Kidney (tissue), 14 donors: ENCODE results near the gene ALK. TPM values are rescaled to one million over a fixed set of nuclear protein-coding genes. Genes with fewer than 3 reads are reported as not detected.
A peak's percentile ranks its signal among the peaks of the same experiment; 100 is the strongest.

Source experiments
- DNase-seq, 5 donors: peaks; one replicate each; pipeline ENCODE4 v3.0.0-alpha.2; 2013 to 2020
- FAIRE-seq: peaks from 2 replicates; lab custom pipeline; 2012; peaks lifted over from hg19 to GRCh38; lab: Jason Lieb, UNC
- H3K27ac ChIP-seq, 2 donors: one replicate each; pipeline ENCODE4 v1.7.0; 2013; ENCODE audit warnings: low read depth in 2 of 2, low read length in 2 of 2, inconsistent platforms in 1 of 2
- H3K27me3 ChIP-seq: one replicate; pipeline ENCODE4 v1.7.1; 2013; ENCODE audit warnings: low read length, inconsistent platforms; ENCODE audit not compliant: control insufficient read depth, insufficient read depth
- H3K36me3 ChIP-seq, 3 donors: one replicate each; pipeline versions ENCODE4 v1.7.0 to v1.7.1; 2013; ENCODE audit warnings: low read length in 3 of 3, control low read depth in 1 of 3, inconsistent platforms in 1 of 3; ENCODE audit not compliant: insufficient read depth in 3 of 3, control insufficient read depth in 2 of 3
- H3K4me1 ChIP-seq, 3 donors: one replicate each; pipeline versions ENCODE4 v1.7.0 to v1.7.1; 2013; ENCODE audit warnings: low read length in 3 of 3, inconsistent platforms in 1 of 3, low read depth in 1 of 3; ENCODE audit not compliant: control insufficient read depth in 2 of 3, insufficient read depth in 2 of 3
- H3K4me3 ChIP-seq, 3 donors: one replicate each; pipeline versions ENCODE4 v1.7.0 to v1.8.1; 2013; ENCODE audit warnings: low read length in 3 of 3, control low read depth in 1 of 3, inconsistent platforms in 1 of 3
- H3K9ac ChIP-seq, 3 donors: one replicate each; pipeline versions ENCODE4 v1.7.0 to v1.7.1; 2013; ENCODE audit warnings: low read length in 3 of 3, control low read depth in 1 of 3, inconsistent platforms in 1 of 3
- H3K9me3 ChIP-seq, 3 donors: one replicate each; pipeline versions ENCODE4 v1.7.0 to v1.7.1; 2013; ENCODE audit warnings: low read length in 3 of 3, control low read depth in 1 of 3, inconsistent platforms in 1 of 3; ENCODE audit not compliant: control insufficient read depth in 2 of 3, insufficient read depth in 1 of 3
- CTCF ChIP-seq: IDR thresholded peaks from 3 replicates; pipeline ENCODE4 v1.5.1; 2012; ENCODE audit warnings: mild to moderate bottlenecking, moderate library complexity, borderline replicate concordance; ENCODE audit not compliant: insufficient read depth; ENCODE audit errors: extremely low read depth
- intact Hi-C: fragments of 100-400 bp; cut with DNase I; formaldehyde crosslinking; loops from one replicate; pipeline ENCODE4 v1.11.1; 2022
- polyA plus RNA-seq: library from polyadenylated mRNA; stranded (reverse); fragments of 350-450 nt; fragmentation: Illumina TruSeq; extraction: RNeasy Lipid Tissue Mini Kit (QIAGEN cat#74804); gene quantifications from one replicate; pipeline ENCODE4 v1.2.3, GENCODE V29; 2014; ENCODE audit warnings: low read depth, low replicate concordance; ENCODE audit not compliant: insufficient read depth
- total RNA-seq: library from RNA; stranded (reverse); fragmentation: NEBNext Ultra II Directional; extraction: Animal tissue kit (Norgen Biotek cat#: 25700); gene quantifications from one replicate; pipeline ENCODE4 v1.2.1, GENCODE V29; 2021
- donor health status: control.
- donor health status: control.
- donor health status: control.
- donor health status: control.
- donor health status: control.
- donor health status: DM: yes; HTN: yes; CAD: no.
- donor health status: Normal renal cell carcinoma (clear cell type).

ALK gene
- total and polyA plus RNA-seq, 2 donors from 2014 or later: 0.13 TPM; not detected in 1

- Histone ChIP-seq H3K9ac (no peak overlapping the region), H3K27me3 (no peaks in the 10 kb centered on the region), H3K9me3 (no peaks in the 10 kb centered on the region), H3K4me1 (peaks cover 0 to 3% (median 0%) of the 10 kb centered on the region in 3 donors), H3K4me3 (no peak overlapping the region), H3K36me3 (no peaks in the 10 kb centered on the region), H3K27ac (no peak overlapping the region)
- FAIRE-seq (no peak), DNase-seq (peak in 4 of 5 donors; percentile 70 to 94 (median 86))
- TF ChIP-seq CTCF: no peak
- intact Hi-C loops: no loop called here
Observed at GRCh38 chr2:29420999-29421782, 500.2 kb downstream of the ALK start.

- Histone ChIP-seq H3K9me3 (no peaks in the 10 kb centered on the region), H3K9ac (no peak overlapping the region), H3K36me3 (no peaks in the 10 kb centered on the region), H3K27me3 (no peaks in the 10 kb centered on the region), H3K4me3 (no peak overlapping the region), H3K27ac (no peak overlapping the region), H3K4me1 (peaks cover 0 to 3% (median 0%) of the 10 kb centered on the region in 3 donors)
- no peak for FAIRE-seq
- TF ChIP-seq CTCF: no peak
- DNase-seq: peak in 3 of 5 donors; percentile 42 to 64 (median 55)
- intact Hi-C loops: no loop called here
Observed at GRCh38 chr2:29420464-29420863, 500.9 kb downstream of the ALK start.

- Histone ChIP-seq H3K27ac (no peak overlapping the region), H3K9me3 (no peaks in the 10 kb centered on the region), H3K4me3 (no peak overlapping the region), H3K27me3 (no peaks in the 10 kb centered on the region), H3K4me1 (peaks cover 0 to 3% (median 0%) of the 10 kb centered on the region in 3 donors), H3K36me3 (no peaks in the 10 kb centered on the region), H3K9ac (no peak overlapping the region)
- TF ChIP-seq CTCF: no peak
- intact Hi-C loops: no loop called here
- FAIRE-seq: no peak
- DNase-seq: no peak
Observed at GRCh38 chr2:29417630-29418029, 503.8 kb downstream of the ALK start.
